ENCODE data around the gene TNRC6A.
"Not testable (repeated sequence)": the region's sequence is repeated elsewhere in the genome, so short reads cannot be mapped to it uniquely, and the experiment has no call there.

The TNRC6A gene

GRCh38 chr16:24810951-24811843, 81.7 kb downstream of the TNRC6A start:
- in situ Hi-C loops (cut with HindIII; ENCODE audit: low sequenced_read_pairs), result no loop called here

GRCh38 chr16:24812813-24813212, 83.4 kb downstream of the TNRC6A start:
- in situ Hi-C loops (cut with HindIII; ENCODE audit: low sequenced_read_pairs), result not testable (repeated sequence)

GRCh38 chr16:24815021-24815420, 85.6 kb downstream of the TNRC6A start:
- in situ Hi-C loops (cut with HindIII; ENCODE audit: low sequenced_read_pairs), result no loop called here

- in situ Hi-C loops (cut with HindIII; ENCODE audit: low sequenced_read_pairs), result no loop called here
Observed at GRCh38 chr16:24816688-24817087, 87.2 kb downstream of the TNRC6A start.

GRCh38 chr16:24819462-24820040, 90.1 kb downstream of the TNRC6A start:
- in situ Hi-C loops (cut with HindIII; ENCODE audit: low sequenced_read_pairs), result no loop called here

- in situ Hi-C loops (cut with HindIII; ENCODE audit: low sequenced_read_pairs), result no loop called here
Observed at GRCh38 chr16:24820522-24820921, 91.1 kb downstream of the TNRC6A start.

- in situ Hi-C loops (cut with HindIII; ENCODE audit: low sequenced_read_pairs), result no loop called here
Observed at GRCh38 chr16:24821129-24821528, 91.7 kb downstream of the TNRC6A start.

- in situ Hi-C loops (cut with HindIII; ENCODE audit: low sequenced_read_pairs), result no loop called here
Observed at GRCh38 chr16:24822542-24822941, 93.1 kb downstream of the TNRC6A start.

GRCh38 chr16:24822974-24823373, 93.5 kb downstream of the TNRC6A start:
- in situ Hi-C loops (cut with HindIII; ENCODE audit: low sequenced_read_pairs), result no loop called here

- in situ Hi-C loops (cut with HindIII; ENCODE audit: low sequenced_read_pairs), result no loop called here
Observed at GRCh38 chr16:24825696-24826095, 96.2 kb downstream of the TNRC6A start.

- in situ Hi-C loops (cut with HindIII; ENCODE audit: low sequenced_read_pairs), result no loop called here
Observed at GRCh38 chr16:24826096-24826690, 96.7 kb downstream of the TNRC6A start.

GRCh38 chr16:24826817-24827566, 97.5 kb downstream of the TNRC6A start:
- in situ Hi-C loops (cut with HindIII; ENCODE audit: low sequenced_read_pairs), result no loop called here

- in situ Hi-C loops (cut with HindIII; ENCODE audit: low sequenced_read_pairs), result no loop called here
Observed at GRCh38 chr16:24829153-24829552, 99.7 kb downstream of the TNRC6A start.

GRCh38 chr16:24833352-24833751, 103.9 kb downstream of the TNRC6A start:
- in situ Hi-C loops (cut with HindIII; ENCODE audit: low sequenced_read_pairs), result no loop called here

- in situ Hi-C loops (cut with HindIII; ENCODE audit: low sequenced_read_pairs), result no loop called here
Observed at GRCh38 chr16:24834459-24835335, 105.2 kb downstream of the TNRC6A start.

GRCh38 chr16:24836836-24837235, 107.4 kb downstream of the TNRC6A start:
- in situ Hi-C loops (cut with HindIII; ENCODE audit: low sequenced_read_pairs), result no loop called here

GRCh38 chr16:24837969-24838368, 108.5 kb downstream of the TNRC6A start:
- in situ Hi-C loops (cut with HindIII; ENCODE audit: low sequenced_read_pairs), result no loop called here

- in situ Hi-C loops (cut with HindIII; ENCODE audit: low sequenced_read_pairs), result no loop called here
Observed at GRCh38 chr16:24838554-24839266, 109.3 kb downstream of the TNRC6A start.

GRCh38 chr16:24839347-24839972, 110.0 kb downstream of the TNRC6A start:
- in situ Hi-C loops (cut with HindIII; ENCODE audit: low sequenced_read_pairs), result no loop called here

All from DLD1 (cell line).